NCI-H2081 (cell line): ENCODE measurements around the gene MLX.
A peak's percentile ranks its signal among the peaks of the same experiment; 100 is the strongest.

Source experiments
- DNase-seq, 2 experiments: peaks; one replicate each; lab custom pipeline; 2025; lab: John Stamatoyannopoulos, UW

Gene MLX, protein sequence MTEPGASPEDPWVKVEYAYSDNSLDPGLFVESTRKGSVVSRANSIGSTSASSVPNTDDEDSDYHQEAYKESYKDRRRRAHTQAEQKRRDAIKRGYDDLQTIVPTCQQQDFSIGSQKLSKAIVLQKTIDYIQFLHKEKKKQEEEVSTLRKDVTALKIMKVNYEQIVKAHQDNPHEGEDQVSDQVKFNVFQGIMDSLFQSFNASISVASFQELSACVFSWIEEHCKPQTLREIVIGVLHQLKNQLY

DNA sequence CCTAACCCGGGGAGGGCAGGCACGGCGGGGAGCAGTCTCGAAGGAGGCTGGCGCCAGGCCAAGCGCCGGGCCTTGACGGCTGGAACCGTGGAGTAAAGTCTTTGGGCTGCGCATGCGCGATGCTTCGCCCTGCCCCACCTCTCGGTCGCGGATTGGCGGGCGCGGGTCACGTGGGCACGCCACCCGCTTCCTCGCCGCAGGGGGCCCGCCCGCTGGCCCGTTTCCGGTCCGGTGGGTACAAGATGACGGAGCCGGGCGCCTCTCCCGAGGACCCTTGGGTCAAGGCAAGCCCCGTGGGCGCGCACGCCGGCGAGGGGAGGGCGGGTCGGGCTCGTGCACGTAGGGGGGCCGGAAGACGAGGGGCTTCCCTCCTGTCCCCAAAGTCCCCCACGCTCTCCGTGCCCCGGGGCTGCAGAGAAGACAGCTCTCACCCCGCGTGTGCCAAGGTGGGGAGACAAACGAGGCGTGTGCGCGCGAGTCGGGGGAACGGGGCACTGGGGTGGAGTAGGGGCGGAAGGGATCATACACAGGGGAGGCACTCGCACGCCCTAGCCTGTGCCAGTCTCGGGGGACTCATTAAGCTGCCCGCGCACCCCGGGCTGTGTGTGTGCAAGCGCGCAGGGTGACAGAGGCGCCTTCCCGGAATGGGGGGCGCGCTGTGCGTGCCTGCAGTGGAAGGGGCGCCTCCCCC, at the start of gene MLX:
TSS of gene MLX (plus strand) at position 218 of the 691 bp plus-strand sequence. CDS start at position 243, 25 bp downstream.
- peak; percentile 96 to 98 for DNase-seq

DNA sequence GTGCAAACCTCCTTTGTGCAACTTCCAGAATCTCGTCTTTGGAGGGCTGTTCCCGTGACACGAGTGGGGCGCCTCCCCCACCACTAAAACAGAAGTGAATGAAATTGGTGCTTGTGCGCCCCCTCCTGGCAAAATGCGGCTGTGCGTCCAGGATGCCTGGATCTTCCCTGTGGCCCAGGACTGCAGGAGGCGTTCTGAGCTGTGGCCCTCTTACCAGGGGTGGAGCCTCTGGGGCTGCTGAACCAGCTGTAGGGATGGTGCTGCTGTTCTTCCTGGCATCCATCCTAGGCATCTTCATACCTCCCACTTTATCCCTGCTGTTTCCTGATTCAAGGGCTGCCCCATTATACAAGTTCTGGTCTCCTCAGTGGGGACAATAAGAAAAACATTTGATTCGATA, 49.4 kb upstream of the MLX start:
- peak; percentile 69 to 72 for DNase-seq

DNA sequence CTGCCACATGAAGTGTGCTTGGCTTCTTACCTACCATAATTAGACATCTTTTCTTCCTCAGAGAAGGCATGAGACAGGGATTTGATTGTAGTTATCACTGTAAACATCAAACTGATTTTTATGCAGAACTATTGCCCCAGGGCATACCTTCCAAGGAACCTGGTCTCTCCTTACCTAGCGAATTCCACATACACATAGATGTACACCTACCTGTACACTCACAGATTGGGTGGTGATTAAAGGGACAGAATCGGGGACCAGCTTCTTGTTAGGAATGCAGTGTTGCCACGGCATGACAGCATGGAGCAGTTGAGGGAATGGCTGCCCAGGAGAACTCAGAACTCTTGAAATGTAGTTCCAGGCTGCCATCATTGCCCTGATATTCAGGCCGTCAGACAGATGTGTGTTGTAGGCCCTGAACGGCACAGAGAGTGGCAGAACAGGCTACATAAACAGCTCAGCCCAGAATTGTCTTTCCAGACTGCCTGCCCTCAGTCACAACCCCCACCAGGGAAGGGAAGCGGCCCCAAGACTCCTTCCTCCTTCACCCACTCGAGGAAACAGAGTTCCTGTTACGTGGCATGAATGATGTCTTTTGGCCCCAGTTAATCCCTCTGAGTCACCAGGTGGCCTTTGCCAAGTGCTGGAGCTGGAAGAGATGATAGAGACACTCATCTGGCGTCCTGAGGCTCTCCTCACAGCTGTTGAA, 48.7 kb upstream of the MLX start:
- no peak for DNase-seq

DNA sequence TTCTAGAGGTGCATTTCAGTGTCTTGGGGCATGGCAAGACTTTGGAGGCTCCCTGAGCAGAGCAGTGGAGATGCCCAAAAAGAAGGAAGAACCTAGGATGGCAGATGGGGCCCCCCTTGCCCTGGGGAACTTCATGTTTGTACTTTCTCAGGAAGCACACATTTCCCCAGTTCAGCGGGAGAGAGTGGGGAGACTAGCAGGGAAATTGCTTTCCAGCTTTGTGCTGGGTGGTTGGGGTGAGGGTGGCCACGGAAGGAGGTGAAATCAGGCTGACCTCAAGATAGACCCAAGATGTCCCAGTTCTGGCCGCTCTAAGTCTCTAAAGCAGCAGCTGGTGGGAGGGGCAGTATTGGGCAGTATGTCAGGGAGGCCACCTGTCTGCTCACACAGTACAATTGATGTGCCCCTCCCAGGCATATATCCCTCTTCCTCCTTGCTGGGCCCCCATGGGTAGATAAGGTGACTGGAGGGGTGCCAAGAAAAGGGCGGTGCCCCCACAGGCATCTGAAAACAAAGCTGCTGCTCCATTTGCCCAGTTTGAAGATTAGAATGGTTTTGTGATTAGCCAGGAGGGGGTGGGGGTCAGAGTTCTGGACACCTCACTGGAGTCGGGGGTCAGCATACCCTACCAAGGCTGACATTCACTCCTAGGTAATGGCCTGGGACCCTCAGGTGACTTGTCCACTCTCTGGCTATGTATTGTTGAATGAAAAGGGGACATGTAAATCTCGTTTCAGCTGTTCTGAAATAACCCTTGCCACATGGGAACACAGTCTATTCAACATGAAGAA, 48.0 kb upstream of the MLX start:
- peak; percentile 19 to 20 for DNase-seq

DNA sequence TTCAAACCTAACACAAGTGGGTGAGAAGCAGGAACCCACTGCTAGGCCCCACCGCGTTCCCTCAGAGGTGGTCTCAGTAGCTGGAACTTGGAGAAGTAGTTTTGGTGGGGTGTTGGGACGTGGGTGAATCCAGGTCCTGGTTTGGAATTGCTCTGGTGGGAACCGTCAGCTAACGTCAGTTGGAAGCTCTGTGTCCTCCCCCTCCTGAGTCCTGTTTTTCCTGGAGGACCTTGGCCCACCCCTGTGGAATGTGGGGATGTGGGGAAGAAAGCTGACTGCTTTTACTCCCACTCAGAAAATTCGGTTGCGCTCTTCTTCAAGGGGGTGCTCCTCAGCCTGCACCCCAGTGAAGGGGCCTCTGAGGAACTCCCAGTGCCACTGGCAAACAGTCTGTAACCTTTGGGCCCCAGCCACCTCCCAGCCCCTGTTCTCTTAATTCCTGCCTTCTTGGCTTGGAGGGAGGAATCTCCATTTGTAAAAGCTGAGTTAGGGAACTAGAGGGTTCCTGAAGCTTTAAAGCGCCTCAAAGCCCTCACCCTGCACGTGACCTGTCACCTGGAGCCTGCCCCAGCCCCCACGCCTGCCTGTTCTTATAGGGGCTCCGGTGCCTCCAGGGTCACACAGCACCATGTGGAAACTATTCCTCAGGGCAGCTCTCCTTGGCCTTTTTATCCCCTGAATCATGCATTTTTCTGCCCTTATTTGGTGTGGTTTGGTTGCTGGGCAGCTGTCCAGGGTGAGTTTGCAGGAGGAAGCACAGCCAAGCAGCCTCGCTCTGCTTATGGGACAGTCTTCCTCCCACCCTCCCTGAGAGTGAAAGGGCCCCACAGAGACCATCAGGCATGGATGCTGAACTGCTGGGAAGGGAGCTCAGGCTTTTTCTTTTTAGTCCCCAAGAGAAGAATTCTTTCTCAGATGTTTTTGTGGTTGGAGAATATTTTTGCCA, 47.1 kb upstream of the MLX start:
- DNase-seq: no peak

DNA sequence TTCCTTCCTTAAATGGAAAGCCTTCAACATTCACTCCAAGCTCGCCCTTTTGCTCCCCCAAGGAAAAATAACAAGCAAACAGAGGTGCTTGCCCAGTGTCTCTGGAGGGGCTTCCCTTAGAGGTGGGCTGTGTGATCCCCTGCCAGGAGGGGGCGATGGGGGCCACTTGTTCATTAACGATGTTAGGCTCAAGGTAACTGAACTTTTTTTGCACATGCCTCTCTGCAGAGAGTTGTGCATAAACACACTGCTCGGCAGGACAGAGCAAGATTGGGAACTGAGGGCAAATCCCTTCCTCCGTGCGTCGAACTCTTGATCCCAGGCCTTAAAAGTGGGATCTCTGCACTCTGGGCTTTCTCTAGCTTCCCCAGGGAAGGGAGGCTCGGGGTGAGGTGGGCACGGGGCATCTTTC, 46.4 kb upstream of the MLX start:
- DNase-seq: no peak

DNA sequence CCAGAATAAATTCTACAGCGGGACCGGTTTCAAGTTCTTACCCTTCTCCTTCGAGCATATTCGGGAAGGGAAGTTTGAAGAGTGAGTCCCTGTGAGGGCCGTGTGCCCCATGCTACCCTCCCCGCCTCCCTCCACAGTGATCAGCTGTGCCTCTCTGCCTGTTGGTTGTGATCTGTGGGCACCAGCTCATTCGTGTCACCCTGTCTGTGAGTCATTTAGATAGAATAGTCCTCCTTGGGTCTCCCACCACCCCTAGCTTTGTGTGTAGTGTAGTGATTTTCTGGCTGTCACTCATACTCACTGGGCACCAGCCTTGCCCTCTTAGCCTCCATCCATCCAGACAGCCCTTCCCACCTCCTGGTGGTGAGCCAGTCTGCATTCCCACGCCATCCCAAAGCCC, 45.9 kb upstream of the MLX start:
- no peak for DNase-seq

DNA sequence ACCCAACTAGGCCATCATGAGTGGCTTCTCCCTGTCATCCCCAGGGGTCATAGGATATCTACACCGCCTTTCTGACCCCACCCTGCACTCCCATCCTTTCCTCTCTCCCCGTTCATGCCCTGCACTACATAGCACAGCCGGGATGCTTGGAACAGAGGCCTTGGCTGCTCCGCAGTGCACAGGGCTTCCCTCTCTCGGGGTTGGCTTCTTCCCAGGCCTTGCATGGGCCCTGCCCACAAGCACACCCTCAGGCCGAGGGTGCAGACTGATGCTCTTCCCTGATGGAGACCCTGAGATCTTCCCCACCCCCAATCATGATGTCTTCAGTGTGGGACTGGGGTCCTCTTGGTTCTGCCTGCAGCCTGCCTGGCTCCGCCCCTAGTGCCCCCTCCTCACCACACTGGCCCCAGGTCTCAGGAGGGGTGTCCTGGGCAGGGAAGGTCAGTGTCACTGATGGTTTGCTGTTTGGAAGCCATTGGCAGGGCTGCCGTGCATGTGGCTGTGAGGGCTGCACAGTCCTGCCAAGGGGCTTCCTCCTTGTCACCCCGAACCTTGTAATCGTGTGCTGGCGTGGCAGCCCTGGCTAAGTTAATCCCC, 45.1 kb upstream of the MLX start:
- no peak for DNase-seq

DNA sequence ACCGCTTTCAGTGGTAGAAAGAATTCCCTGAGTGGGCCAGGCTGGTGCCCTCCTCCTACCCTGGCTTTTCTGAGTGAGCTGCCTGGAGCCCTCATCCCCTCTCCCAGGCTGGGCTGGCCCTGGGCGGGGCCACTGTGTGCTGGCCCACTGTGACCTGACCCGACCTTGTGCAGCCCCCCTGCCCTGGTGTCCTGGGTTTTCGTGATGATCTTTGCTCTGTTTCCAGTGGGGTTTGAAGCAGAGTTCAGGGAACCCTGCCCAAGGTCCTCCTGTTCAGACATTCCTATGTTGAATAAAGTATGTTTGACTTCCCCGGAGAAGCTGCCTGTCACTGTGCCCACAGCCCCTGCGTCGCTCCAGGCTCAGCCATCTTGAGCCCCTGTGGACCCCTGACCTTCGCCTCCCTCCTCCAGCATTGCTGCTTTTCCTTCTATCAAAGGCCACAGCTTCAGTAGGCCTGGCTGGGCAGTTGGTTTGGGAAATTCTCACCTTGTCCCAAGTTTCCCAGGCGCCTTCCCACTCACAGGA, 44.6 kb upstream of the MLX start:
- DNase-seq: no peak

DNA sequence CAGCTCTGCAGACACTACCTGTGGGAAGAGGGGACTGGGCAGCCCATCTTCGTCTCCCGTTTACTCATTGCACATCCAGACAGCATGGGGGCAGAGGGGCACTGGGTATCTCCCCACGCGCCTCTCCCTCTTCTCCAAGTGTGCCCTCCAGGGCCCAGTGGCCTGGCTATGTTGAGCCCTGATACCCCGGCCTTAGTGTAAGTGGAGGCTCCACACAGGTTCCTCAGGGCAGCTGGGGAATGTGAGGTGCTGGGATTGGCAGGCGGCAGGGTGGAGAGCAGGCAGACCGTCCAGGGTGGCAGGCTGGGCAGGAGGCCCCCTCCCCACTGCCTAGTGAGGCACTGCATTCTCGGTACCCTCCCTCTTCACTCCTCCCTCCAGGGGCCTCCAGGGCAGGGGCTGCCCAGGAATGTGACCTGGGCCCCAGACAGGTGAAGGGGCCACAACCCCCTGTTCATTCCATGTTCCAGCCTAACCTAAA, 44.1 kb upstream of the MLX start:
- DNase-seq: no peak

DNA sequence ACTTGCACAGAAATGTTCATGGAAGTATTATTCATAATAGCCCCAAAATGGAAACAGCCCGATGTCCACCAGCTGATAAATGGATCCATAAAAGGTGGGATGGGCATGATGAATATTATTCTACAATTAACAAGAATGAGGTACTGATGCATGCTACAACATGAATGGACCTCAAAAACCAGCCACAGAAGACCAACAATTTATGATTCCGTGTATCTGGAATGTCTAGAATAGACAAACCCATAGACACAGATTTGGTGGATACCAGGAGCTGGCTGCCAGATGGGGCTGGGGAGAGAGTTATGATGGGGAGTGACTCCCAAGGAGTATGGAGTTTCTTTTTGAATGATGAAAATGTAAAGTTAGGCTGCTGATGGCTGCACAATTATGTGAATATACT, 41.7 kb upstream of the MLX start:
- DNase-seq: no peak

DNA sequence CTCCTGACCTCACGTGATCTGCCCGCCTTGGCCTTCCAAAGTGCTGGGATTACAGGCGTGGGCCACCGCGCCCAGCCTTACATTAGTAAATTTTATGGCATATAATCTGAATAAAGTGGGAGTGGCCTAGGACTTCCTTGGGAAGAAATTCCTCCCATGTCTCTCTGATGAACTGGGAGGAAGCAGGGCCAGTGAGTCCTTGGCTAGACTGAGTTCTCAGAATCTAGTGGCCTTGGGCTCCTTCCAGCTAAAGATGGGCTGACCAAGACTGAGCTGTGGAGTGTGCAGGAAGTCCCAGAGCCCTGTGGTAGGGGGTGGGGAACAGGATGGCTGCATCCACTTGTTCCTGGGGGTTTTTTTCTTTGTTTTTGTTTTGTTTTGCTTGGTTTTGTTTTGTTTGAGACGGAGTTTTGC, 40.9 kb upstream of the MLX start:
- DNase-seq: no peak

DNA sequence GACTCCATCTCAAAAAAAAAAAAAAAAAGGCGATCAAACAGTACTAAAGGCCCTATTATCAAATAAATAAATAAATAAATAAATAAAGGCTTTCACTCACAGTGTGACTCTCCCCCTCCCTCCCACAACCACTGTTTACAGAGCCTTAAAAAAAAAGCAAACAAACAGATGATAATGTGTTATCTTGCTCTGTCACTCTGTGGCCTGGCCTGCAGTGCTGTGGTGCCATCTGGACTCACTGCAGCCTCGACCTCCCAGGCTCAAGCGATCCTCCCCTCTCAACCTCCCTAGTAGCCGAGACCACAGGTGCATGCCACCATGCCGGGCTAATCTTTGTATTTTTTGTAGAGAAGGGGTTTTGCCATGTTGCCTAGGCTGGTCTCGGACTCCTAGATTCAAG, 39.0 kb upstream of the MLX start:
- no peak for DNase-seq

DNA sequence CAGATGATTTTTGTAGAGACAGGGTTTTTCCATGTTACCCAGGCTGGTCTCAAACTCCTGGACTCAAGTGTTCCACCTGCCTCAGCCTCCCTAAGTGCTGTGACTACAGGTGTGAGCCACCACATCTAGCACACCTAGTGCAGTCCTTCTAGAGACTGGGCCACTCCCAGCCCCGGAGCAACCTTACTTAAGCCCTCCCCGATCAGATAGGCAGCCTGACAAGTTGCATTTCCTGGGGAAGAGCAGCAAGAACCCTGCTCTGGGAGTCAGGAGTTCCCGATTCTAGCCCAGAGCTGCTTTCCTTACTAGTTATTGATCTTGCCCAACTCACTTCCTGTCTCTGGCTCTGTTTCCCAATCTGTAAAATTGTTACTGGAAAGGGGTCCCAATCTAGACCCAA, 37.8 kb upstream of the MLX start:
- DNase-seq: no peak

DNA sequence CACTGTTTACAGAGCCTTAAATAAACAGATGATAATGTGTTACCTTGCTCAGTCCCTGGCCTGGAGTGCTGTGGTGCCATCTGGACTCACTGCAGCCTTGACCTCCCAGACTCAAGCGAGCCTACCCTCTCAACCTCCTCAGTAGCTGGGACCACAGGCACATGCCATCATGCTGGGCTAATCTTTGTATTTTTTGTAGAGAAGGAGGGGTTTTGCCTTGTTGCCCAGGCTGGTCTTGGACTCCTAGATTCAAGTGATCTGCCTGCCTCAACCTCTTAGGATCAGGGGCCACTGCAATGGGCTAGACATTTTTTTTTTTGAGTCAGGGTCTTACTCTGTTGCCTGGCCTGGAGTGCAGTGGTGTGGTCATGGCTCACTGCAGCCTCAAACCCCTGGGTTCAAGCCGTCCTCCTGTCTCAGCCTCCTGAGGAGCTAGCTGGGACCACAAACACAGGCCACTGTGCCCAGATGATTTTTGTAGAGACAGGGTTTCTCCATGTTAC, 35.9 kb upstream of the MLX start:
- DNase-seq: peak in 1 of 2 experiments; percentile 24

DNA sequence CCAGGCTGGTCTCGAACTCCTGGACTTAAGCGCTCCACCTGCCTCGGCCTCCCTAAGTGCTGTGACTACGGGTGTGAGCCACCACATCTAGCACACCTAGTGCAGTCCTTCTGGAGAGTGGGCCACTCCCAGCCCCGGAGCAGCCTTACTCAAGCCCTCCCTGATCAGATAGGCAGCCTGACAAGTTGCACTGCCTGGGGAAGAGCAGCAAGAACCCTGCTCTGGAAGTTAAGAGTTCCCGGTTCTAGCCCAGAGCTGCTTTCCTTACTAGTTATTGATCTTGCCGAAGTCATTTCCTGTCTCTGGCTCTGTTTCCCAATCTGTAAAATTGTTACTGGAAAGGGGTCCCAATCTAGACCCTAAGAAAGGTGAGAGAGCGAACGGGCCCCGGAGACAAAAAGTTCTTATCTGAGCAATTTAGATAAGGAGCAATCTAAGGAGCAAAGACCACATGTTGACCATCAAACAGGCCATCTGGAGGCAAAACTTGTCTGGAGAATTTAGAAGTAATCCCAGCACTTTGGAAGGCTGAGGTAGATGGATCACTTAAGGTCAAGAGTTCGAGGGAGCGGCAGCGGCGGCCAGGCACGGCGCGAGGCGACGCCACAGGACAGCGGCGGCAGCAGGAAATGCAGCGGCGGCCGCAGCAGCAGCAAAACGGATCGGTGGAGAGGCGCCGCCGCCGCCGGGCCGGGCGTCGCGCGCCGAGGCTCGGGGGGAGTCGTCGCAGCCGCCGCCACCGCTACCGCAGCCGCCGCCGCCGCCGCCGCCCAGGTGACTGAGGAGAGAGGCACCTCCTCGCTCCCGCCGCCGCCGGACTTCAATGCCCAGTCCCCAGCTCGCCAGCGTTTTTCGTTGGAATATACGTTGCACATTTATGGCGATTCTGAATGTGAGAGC, 35.2 kb upstream of the MLX start:
- peak; percentile 55 to 71 for DNase-seq

DNA sequence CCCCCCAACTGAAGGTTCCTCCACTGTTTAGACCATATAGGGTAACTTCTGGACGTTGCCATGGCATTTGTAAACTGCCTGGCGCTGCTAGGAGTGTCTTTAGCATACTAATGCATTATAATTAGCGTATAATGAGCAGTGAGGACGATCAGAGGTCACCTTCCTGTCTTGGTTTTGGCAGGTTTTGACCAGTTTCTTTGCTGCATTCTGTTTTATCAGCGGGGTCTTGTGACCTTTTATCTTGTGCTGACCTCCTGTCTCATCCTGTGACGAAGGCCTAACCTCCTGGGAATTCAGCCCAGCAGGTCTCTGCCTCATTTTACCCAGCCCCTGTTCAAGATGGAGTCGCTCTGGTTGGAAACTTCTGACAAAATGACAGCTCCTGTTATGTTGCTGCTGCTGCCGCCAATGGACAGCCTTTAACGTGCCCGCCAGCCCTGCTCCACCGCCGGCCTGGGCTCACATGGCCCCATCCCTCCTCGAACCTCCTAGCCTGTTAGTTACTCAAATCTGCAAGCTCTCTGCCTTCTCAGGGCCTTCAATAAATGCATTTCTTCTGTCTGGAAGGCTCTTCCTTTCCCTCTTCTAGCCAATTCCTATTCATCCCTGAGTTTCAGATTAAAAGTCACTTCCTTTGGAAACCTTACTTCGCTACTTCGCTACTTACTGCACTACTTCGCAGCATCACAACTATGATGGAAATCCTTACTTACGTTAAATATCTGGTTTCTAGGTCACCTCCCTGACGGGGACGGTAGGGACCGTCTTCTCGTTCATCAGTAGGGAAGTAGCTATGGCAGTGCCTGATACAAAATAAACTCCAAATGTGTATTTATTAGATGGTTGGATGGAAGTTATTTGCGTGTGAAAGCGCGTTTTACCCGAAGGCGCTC, 31.5 kb upstream of the MLX start:
- no peak for DNase-seq

DNA sequence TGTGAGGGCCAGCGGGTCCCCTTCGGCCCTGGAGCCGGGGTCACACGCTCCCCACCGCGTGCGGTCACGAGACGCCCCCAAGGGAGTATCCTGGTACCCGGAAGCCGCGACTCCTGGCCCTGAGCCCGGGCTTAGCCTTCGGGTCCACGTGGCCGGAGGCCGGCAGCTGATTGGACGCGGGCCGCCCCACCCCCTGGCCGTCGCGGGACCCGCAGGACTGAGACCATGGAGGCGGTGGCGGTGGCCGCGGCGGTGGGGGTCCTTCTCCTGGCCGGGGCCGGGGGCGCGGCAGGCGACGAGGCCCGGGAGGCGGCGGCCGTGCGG, 30.9 kb upstream of the MLX start, which contains the start of gene NAGLU:
TSS of gene NAGLU (plus strand) at position 194 of the 324 bp plus-strand sequence. CDS start at position 226, 32 bp downstream.
- DNase-seq: peak; percentile 93 to 96
